Measurements from ENCODE around the gene PTPRH. TPM values are rescaled to one million over a fixed set of nuclear protein-coding genes. Genes with fewer than 3 reads are reported as not detected.

The PTPRH gene
- total and polyA plus RNA-seq, 2 donors (not counting 1 experiment from before 2014, with no cell fraction given) = not detected

DNA sequence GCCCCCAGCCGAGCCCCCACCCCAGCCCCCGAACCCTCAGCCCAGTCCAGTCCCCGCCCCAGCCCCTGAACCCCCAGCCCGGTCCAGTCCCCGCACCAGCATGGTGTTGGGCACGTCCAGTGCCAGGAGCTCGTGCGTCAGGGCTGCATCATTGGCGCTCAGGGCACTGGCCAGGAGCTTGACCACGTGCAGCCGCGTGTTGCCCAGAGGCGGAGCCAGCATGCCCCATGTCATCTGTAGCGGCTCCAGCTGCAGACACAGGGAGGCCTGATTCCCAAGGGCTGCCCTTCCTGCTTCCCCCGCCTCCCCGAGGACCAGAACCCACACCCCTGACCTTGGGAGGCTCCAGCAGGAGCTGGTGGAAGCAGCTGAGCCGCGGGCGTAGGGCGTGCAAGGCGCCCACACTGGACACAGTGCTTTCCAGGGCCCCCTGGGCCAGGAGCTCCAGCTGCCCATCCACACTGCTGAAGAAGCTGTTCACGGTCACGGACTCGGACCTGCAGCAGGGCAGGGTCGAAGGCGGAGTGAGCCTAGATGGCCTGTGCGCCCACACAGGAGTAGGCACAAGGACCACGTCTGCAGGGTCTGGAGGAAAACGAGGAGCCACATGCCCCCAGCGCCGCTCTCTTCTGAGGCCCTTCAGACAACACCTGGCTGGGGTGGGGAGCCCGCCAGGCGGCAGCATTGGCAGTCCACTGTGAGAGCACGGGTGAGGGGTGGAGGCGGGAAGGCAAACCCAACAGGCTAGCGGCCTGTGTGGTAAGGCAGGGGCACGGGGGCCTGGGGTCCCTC, 32.0 kb upstream of the PTPRH start:
- H3K27ac Mint-ChIP-seq = no peak overlapping the region
- no peak overlapping the region for H3K27ac ChIP-seq (ENCODE audit: low read length in 2 of 2)
- H3K4me3 Mint-ChIP-seq = no peak overlapping the region
- ChIA-PET CTCF (interaction anchor here (1.2 kb wide), 1 partner anchor 100 kb away, joined by 3 read pairs; no protein-coding TSS in a partner anchor), POLR2A (no interaction called here)
- H3K4me1 Mint-ChIP-seq = peaks cover 1% of the 10 kb centered on the region
- H3K4me3 ChIP-seq (ENCODE audit: control extremely low read depth in 1 of 5, extremely low read depth in 1 of 5, insufficient read depth in 1 of 5, low read depth in 2 of 5, low read length in 4 of 5) = no peak overlapping the region
- peaks cover 91% of the 10 kb centered on the region for H3K79me2 ChIP-seq (ENCODE audit: control insufficient read depth, insufficient read depth, low read length)
- H3K4me2 ChIP-seq (replicated peaks; ENCODE audit: low read depth, low read length, poor library complexity, severe bottlenecking) = no peak overlapping the region
- H3K4me1 ChIP-seq (ENCODE audit: control insufficient read depth in 2 of 2, insufficient read depth in 2 of 2, low read length in 2 of 2) = no peaks in the 10 kb centered on the region
- H3K27me3 ChIP-seq (replicated peaks in 1 of 4; ENCODE audit: control extremely low read depth in 1 of 4, control insufficient read depth in 3 of 4, insufficient read depth in 4 of 4, low read length in 3 of 4) = no peaks in the 10 kb centered on the region
- H3K36me3 ChIP-seq (replicated peaks in 1 of 2; ENCODE audit: control extremely low read depth in 1 of 2, control insufficient read depth in 1 of 2, extremely low read depth in 1 of 2, insufficient read depth in 2 of 2, low read length in 1 of 2) = peaks cover 0 to 97% of the 10 kb centered on the region in 2 experiments
- no peaks in the 10 kb centered on the region for H3K9me3 Mint-ChIP-seq (ENCODE audit: insufficient read depth)
- TF ChIP-seq, protein P1, sequence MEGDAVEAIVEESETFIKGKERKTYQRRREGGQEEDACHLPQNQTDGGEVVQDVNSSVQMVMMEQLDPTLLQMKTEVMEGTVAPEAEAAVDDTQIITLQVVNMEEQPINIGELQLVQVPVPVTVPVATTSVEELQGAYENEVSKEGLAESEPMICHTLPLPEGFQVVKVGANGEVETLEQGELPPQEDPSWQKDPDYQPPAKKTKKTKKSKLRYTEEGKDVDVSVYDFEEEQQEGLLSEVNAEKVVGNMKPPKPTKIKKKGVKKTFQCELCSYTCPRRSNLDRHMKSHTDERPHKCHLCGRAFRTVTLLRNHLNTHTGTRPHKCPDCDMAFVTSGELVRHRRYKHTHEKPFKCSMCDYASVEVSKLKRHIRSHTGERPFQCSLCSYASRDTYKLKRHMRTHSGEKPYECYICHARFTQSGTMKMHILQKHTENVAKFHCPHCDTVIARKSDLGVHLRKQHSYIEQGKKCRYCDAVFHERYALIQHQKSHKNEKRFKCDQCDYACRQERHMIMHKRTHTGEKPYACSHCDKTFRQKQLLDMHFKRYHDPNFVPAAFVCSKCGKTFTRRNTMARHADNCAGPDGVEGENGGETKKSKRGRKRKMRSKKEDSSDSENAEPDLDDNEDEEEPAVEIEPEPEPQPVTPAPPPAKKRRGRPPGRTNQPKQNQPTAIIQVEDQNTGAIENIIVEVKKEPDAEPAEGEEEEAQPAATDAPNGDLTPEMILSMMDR (IDR thresholded peaks at IDR 0.05) = no peak
- no peak for TF ChIP-seq EZH2 (IDR thresholded peaks at IDR 0.05; ENCODE audit: borderline replicate concordance, insufficient read depth, low read depth, low read length, poor library complexity, severe bottlenecking)
- DNase-seq = no peak
- peaks cover 100% of the 10 kb centered on the region for H4K20me1 ChIP-seq (ENCODE audit: control insufficient read depth, insufficient read depth, low read length, poor library complexity, severe bottlenecking)
- no peaks in the 10 kb centered on the region for H3K9me3 ChIP-seq (ENCODE audit: control extremely low read depth in 1 of 3, control insufficient read depth in 2 of 3, insufficient read depth in 1 of 3, low read length in 2 of 3)
- intact Hi-C loops (cut with micrococcal nuclease) = no loop called here
- H3K27me3 Mint-ChIP-seq = no peaks in the 10 kb centered on the region
- H2AFZ ChIP-seq (ENCODE audit: insufficient read depth, low read depth, low read length, poor library complexity, severe bottlenecking) = no peak overlapping the region
- no peak overlapping the region for H3K9ac ChIP-seq (ENCODE audit: low read length)
- ATAC-seq (ENCODE audit: low read depth) = no peak
- 96% methylated on average over 33 of the region's 37 CpGs for WGBS (ENCODE audit: insufficient coverage)

- no peaks in the 10 kb centered on the region for H3K9me3 ChIP-seq (ENCODE audit: control extremely low read depth in 1 of 3, control insufficient read depth in 2 of 3, insufficient read depth in 1 of 3, low read length in 2 of 3)
- Mint-ChIP-seq H3K9me3 (ENCODE audit: insufficient read depth) (no peaks in the 10 kb centered on the region), H3K4me1 (peaks cover 1% of the 10 kb centered on the region), H3K4me3 (no peak overlapping the region), H3K27me3 (no peaks in the 10 kb centered on the region), H3K27ac (no peak overlapping the region)
- no peak overlapping the region for H3K27ac ChIP-seq (ENCODE audit: low read length in 2 of 2)
- H3K36me3 ChIP-seq (replicated peaks in 1 of 2; ENCODE audit: control extremely low read depth in 1 of 2, control insufficient read depth in 1 of 2, extremely low read depth in 1 of 2, insufficient read depth in 2 of 2, low read length in 1 of 2) = peaks cover 0 to 97% of the 10 kb centered on the region in 2 experiments
- no peak overlapping the region for H2AFZ ChIP-seq (ENCODE audit: insufficient read depth, low read depth, low read length, poor library complexity, severe bottlenecking)
- no peaks in the 10 kb centered on the region for H3K27me3 ChIP-seq (replicated peaks in 1 of 4; ENCODE audit: control extremely low read depth in 1 of 4, control insufficient read depth in 3 of 4, insufficient read depth in 4 of 4, low read length in 3 of 4)
- H3K9ac ChIP-seq (ENCODE audit: low read length) = no peak overlapping the region
- H4K20me1 ChIP-seq (ENCODE audit: control insufficient read depth, insufficient read depth, low read length, poor library complexity, severe bottlenecking) = peaks cover 100% of the 10 kb centered on the region
- DNase-seq (no peak), ATAC-seq (ENCODE audit: low read depth) (no peak)
- H3K4me1 ChIP-seq (ENCODE audit: control insufficient read depth in 2 of 2, insufficient read depth in 2 of 2, low read length in 2 of 2) = no peaks in the 10 kb centered on the region
- WGBS (ENCODE audit: insufficient coverage) = 97% methylated on average over 3 of the region's 6 CpGs
- H3K79me2 ChIP-seq (ENCODE audit: control insufficient read depth, insufficient read depth, low read length) = peaks cover 91% of the 10 kb centered on the region
- intact Hi-C loops (cut with micrococcal nuclease) = no loop called here
- H3K4me3 ChIP-seq (ENCODE audit: control extremely low read depth in 1 of 5, extremely low read depth in 1 of 5, insufficient read depth in 1 of 5, low read depth in 2 of 5, low read length in 4 of 5) = no peak overlapping the region
- POLR2A ChIA-PET = no interaction called here
- TF ChIP-seq, protein P1 (IDR thresholded peaks at IDR 0.05) = no peak
- no peak for TF ChIP-seq EZH2 (IDR thresholded peaks at IDR 0.05; ENCODE audit: borderline replicate concordance, insufficient read depth, low read depth, low read length, poor library complexity, severe bottlenecking)
- H3K4me2 ChIP-seq (replicated peaks; ENCODE audit: low read depth, low read length, poor library complexity, severe bottlenecking) = no peak overlapping the region
- CTCF ChIA-PET = interaction anchor here (1.2 kb wide), 1 partner anchor 99 kb away, joined by 3 read pairs; no protein-coding TSS in a partner anchor
These were observed 31.4 kb upstream of the PTPRH start for GRCh38 chr19:55240713-55241020.

Data from B cell (primary cell).